T47D (cell line): Measurements from ENCODE around the gene MAP9.
A peak's percentile ranks its signal among the peaks of the same experiment; 100 is the strongest.
"Not testable (repeated sequence)": the region's sequence is repeated elsewhere in the genome, so short reads cannot be mapped to it uniquely, and the experiment has no call there.

Experiments
- DNase-seq, 2 experiments: peaks; one replicate each; pipeline versions ENCODE4 v3.0.0 to v3.0.0-alpha.2; 2011 to 2012; ENCODE audit warnings: low read depth in 1 of 2, low spot score in 1 of 2
- JUND ChIP-seq: IDR thresholded peaks from 2 replicates; pipeline ENCODE4 v1.6.1; 2012; ENCODE audit warnings: low read depth
- in situ Hi-C: cut with HindIII; loops from 2 replicates; pipeline ENCODE4 v1.10.0; 2016; ENCODE audit warnings: low sequenced_read_pairs, low pct_unique_long_range_greater_than_20kb

MAP9 gene

GRCh38 chr4:155322782-155323181 is 54.0 kb downstream of the MAP9 start:
- in situ Hi-C loops = no loop called here
- no peak for TF ChIP-seq JUND
- DNase-seq = no peak

- TF ChIP-seq JUND = no peak
- in situ Hi-C loops = no loop called here
- DNase-seq = no peak
Observed at GRCh38 chr4:155321006-155321405, 55.8 kb downstream of the MAP9 start.

GRCh38 chr4:155319516-155319915 is 57.2 kb downstream of the MAP9 start:
- TF ChIP-seq JUND = no peak
- in situ Hi-C loops = no loop called here
- DNase-seq = no peak

GRCh38 chr4:155312027-155312426 is 64.7 kb downstream of the MAP9 start:
- in situ Hi-C loops, DNase-seq: not testable (repeated sequence)

- no peak for TF ChIP-seq JUND
- in situ Hi-C loops = no loop called here
- no peak for DNase-seq
Observed at GRCh38 chr4:155307731-155308277, 69.0 kb downstream of the MAP9 start.

- DNase-seq = peak in 1 of 2 experiments; percentile 5
- TF ChIP-seq JUND = no peak
- in situ Hi-C loops = no loop called here
Observed at GRCh38 chr4:155305619-155306018, 71.1 kb downstream of the MAP9 start.

- no peak for TF ChIP-seq JUND
- peak in 1 of 2 experiments; percentile 5 for DNase-seq
- in situ Hi-C loops = no loop called here
Observed at GRCh38 chr4:155304375-155304774, 72.4 kb downstream of the MAP9 start.

GRCh38 chr4:155299103-155299502 is 77.7 kb downstream of the MAP9 start:
- in situ Hi-C loops = no loop called here
- no peak for DNase-seq
- TF ChIP-seq JUND = no peak
